Astrocyte (in vitro differentiated cells and primary cell): Measurements from ENCODE around the gene PDE6H. TPM values are rescaled to one million over a fixed set of nuclear protein-coding genes. Genes with fewer than 3 reads are reported as not detected.

ENCODE experiments used
- DNase-seq: peaks from one replicate; pipeline ENCODE4 v3.0.0-alpha.2; 2010; ENCODE audit warnings: low read depth
- FAIRE-seq: peaks from 2 replicates; lab custom pipeline; 2011; peaks lifted over from hg19 to GRCh38; lab: Jason Lieb, UNC
- H2AFZ ChIP-seq: 2 replicates; pipeline ENCODE4 v1.6.0; 2012; ENCODE audit warnings: low read depth, low read length, inconsistent platforms
- H3K27ac ChIP-seq: 2 replicates; pipeline ENCODE4 v1.5.1; 2011; ENCODE audit warnings: low read depth, low read length, inconsistent platforms
- H3K27me3 ChIP-seq: 2 replicates; pipeline ENCODE4 v1.6.0; 2011; ENCODE audit warnings: low read length, inconsistent platforms; ENCODE audit not compliant: insufficient read depth
- H3K36me3 ChIP-seq: 2 replicates; pipeline ENCODE4 v1.5.1; 2011; ENCODE audit warnings: low read length, inconsistent platforms; ENCODE audit not compliant: insufficient read depth
- H3K4me1 ChIP-seq: 2 replicates; pipeline ENCODE4 v1.5.1; 2011; ENCODE audit warnings: low read length, inconsistent platforms; ENCODE audit not compliant: insufficient read depth
- H3K4me2 ChIP-seq: 2 replicates; pipeline ENCODE4 v1.6.0; 2012; ENCODE audit warnings: low read length, inconsistent platforms
- H3K4me3 ChIP-seq: 2 replicates; pipeline ENCODE4 v1.5.1; 2011; ENCODE audit warnings: low read depth, mild to moderate bottlenecking, low read length, inconsistent platforms; ENCODE audit not compliant: insufficient read depth
- H3K79me2 ChIP-seq: 2 replicates; pipeline ENCODE4 v1.6.0; 2012; ENCODE audit warnings: mild to moderate bottlenecking, low read length, inconsistent platforms; ENCODE audit not compliant: insufficient read depth
- H3K9ac ChIP-seq: 2 replicates; pipeline ENCODE4 v1.6.0; 2012; ENCODE audit warnings: mild to moderate bottlenecking, low read length, inconsistent platforms
- H3K9me3 ChIP-seq: 2 replicates; pipeline ENCODE4 v1.5.1; 2012; ENCODE audit warnings: low read depth, mild to moderate bottlenecking, low read length, inconsistent platforms; ENCODE audit not compliant: insufficient read depth
- H4K20me1 ChIP-seq: 2 replicates; pipeline ENCODE4 v1.6.0; 2012; ENCODE audit warnings: low read length, inconsistent platforms; ENCODE audit not compliant: insufficient read depth
- H3K27ac Mint-ChIP-seq: one replicate; pipeline ENCODE4 v1.8.0; 2021; ENCODE audit warnings: mild to moderate bottlenecking, mixed read lengths; ENCODE audit not compliant: unreplicated experiment
- H3K27me3 Mint-ChIP-seq: one replicate; pipeline ENCODE4 v1.8.0; 2021; ENCODE audit warnings: low read depth, mixed read lengths; ENCODE audit not compliant: unreplicated experiment
- H3K36me3 Mint-ChIP-seq: one replicate; pipeline ENCODE4 v1.8.0; 2021; ENCODE audit warnings: low read depth, mixed read lengths; ENCODE audit not compliant: unreplicated experiment
- H3K4me1 Mint-ChIP-seq: one replicate; pipeline ENCODE4 v1.8.0; 2021; ENCODE audit warnings: low read depth, mixed read lengths; ENCODE audit not compliant: unreplicated experiment
- H3K4me3 Mint-ChIP-seq: one replicate; pipeline ENCODE4 v1.8.0; 2021; ENCODE audit warnings: mild to moderate bottlenecking, moderate library complexity, mixed read lengths; ENCODE audit not compliant: unreplicated experiment
- H3K9me3 Mint-ChIP-seq: one replicate; pipeline ENCODE4 v1.8.0; 2021; ENCODE audit warnings: mild to moderate bottlenecking, mixed read lengths; ENCODE audit not compliant: unreplicated experiment
- CTCF ChIP-seq: IDR thresholded peaks from 2 replicates; pipeline ENCODE4 v1.5.1; 2011; ENCODE audit warnings: low read depth, mild to moderate bottlenecking, inconsistent platforms, low read length, moderate library complexity; ENCODE audit not compliant: insufficient read depth
- EZH2 ChIP-seq: IDR thresholded peaks from 2 replicates; pipeline ENCODE4 v1.6.1; 2012; ENCODE audit warnings: mild to moderate bottlenecking, low read length, inconsistent platforms; ENCODE audit not compliant: insufficient read depth
- total RNA-seq: library from RNA; stranded (reverse); gene quantifications from 2 replicates; pipeline ENCODE4 v1.2.1, GENCODE V29; 2021

Gene PDE6H
- total RNA-seq, 1 donor from 2014 or later: not detected

GRCh38 chr12:14970473-14970872 lies 2.4 kb upstream of the PDE6H start:
- H4K20me1 ChIP-seq: no peaks in the 10 kb centered on the region
- FAIRE-seq (no peak), DNase-seq (no peak)
- H3K4me3 Mint-ChIP-seq: no peak overlapping the region
- peaks cover 3% of the 10 kb centered on the region for H3K9me3 Mint-ChIP-seq
- peaks cover 10% of the 10 kb centered on the region for H3K4me1 Mint-ChIP-seq
- H3K27me3 Mint-ChIP-seq: no peaks in the 10 kb centered on the region
- no peaks in the 10 kb centered on the region for H3K36me3 Mint-ChIP-seq
- H2AFZ ChIP-seq: peak overlapping the region; percentile 76
- H3K9ac ChIP-seq: no peak overlapping the region
- no peaks in the 10 kb centered on the region for H3K4me1 ChIP-seq
- no peak overlapping the region for H3K4me3 ChIP-seq
- H3K27me3 ChIP-seq: no peaks in the 10 kb centered on the region
- no peaks in the 10 kb centered on the region for H3K9me3 ChIP-seq
- H3K79me2 ChIP-seq: no peaks in the 10 kb centered on the region
- peak overlapping the region; percentile 55 for H3K27ac Mint-ChIP-seq
- TF ChIP-seq CTCF: no peak
- TF ChIP-seq EZH2: no peak
- H3K27ac ChIP-seq: no peak overlapping the region
- no peaks in the 10 kb centered on the region for H3K36me3 ChIP-seq
- H3K4me2 ChIP-seq: no peak overlapping the region

- TF ChIP-seq CTCF (no peak), EZH2 (no peak)
- Histone ChIP-seq H3K9me3 (no peaks in the 10 kb centered on the region), H2AFZ (no peak overlapping the region), H3K79me2 (no peaks in the 10 kb centered on the region), H4K20me1 (no peaks in the 10 kb centered on the region), H3K4me3 (no peak overlapping the region), H3K27ac (no peak overlapping the region), H3K4me1 (no peaks in the 10 kb centered on the region), H3K4me2 (no peak overlapping the region), H3K9ac (no peak overlapping the region), H3K27me3 (no peaks in the 10 kb centered on the region), H3K36me3 (no peaks in the 10 kb centered on the region)
- Mint-ChIP-seq H3K36me3 (no peaks in the 10 kb centered on the region), H3K4me1 (peaks cover 5% of the 10 kb centered on the region), H3K4me3 (no peak overlapping the region), H3K9me3 (peaks cover 1% of the 10 kb centered on the region), H3K27me3 (no peaks in the 10 kb centered on the region), H3K27ac (no peak overlapping the region)
- DNase-seq (no peak), FAIRE-seq (no peak)
Observed at GRCh38 chr12:14974633-14975032, 1.8 kb downstream of the PDE6H start.

- no peak for FAIRE-seq
- Mint-ChIP-seq H3K27ac (no peak overlapping the region), H3K36me3 (no peaks in the 10 kb centered on the region), H3K9me3 (no peaks in the 10 kb centered on the region), H3K4me3 (no peak overlapping the region), H3K4me1 (peaks cover 2% of the 10 kb centered on the region), H3K27me3 (no peaks in the 10 kb centered on the region)
- Histone ChIP-seq H3K9me3 (no peaks in the 10 kb centered on the region), H3K9ac (no peak overlapping the region), H2AFZ (no peak overlapping the region), H4K20me1 (no peaks in the 10 kb centered on the region), H3K79me2 (no peaks in the 10 kb centered on the region), H3K36me3 (no peaks in the 10 kb centered on the region), H3K4me3 (no peak overlapping the region), H3K27ac (no peak overlapping the region), H3K4me2 (no peak overlapping the region), H3K27me3 (no peaks in the 10 kb centered on the region), H3K4me1 (no peaks in the 10 kb centered on the region)
- TF ChIP-seq EZH2 (no peak), CTCF (no peak)
- no peak for DNase-seq
Observed at GRCh38 chr12:14975457-14975856, 2.6 kb downstream of the PDE6H start.
